ENCODE measurements around the gene ELMO1.

- TF ChIP-seq GABPA (IDR thresholded peaks at IDR 0.05 in 1 of 2, conservative IDR thresholded peaks at IDR 0.05 in 1 of 2) (peak in 1 of 2 donors; percentile 18), CTCF (IDR thresholded peaks at IDR 0.05; ENCODE audit: low read depth, low read length, missing input control) (no peak), JUND (IDR thresholded peaks at IDR 0.05) (peak in 1 of 2 donors; percentile 88), TAF1 (conservative IDR thresholded peaks at IDR 0.05) (no peak), REST (IDR thresholded peaks at IDR 0.05) (peak; percentile 40), SP1 (IDR thresholded peaks at IDR 0.05) (peak; percentile 88)
These were observed 477.0 kb downstream of the ELMO1 start for GRCh38 chr7:36971515-36972139.

Data from liver (tissue), 3 donors.